Endothelial cell (in vitro differentiated cells): Measurements from ENCODE around the gene OPALIN. TPM values are rescaled to one million over a fixed set of nuclear protein-coding genes. Genes with fewer than 3 reads are reported as not detected.

Experiments
- DNase-seq: peaks from one replicate; pipeline ENCODE4 v3.0.0; 2021; ENCODE audit warnings: low spot score
- H3K27ac Mint-ChIP-seq: one replicate; pipeline ENCODE4 v1.8.0; 2021; ENCODE audit warnings: mixed read lengths, inconsistent platforms; ENCODE audit not compliant: unreplicated experiment
- H3K27me3 Mint-ChIP-seq: one replicate; pipeline ENCODE4 v1.8.0; 2021; ENCODE audit warnings: mild to moderate bottlenecking, moderate library complexity, mixed read lengths, inconsistent platforms; ENCODE audit not compliant: unreplicated experiment
- H3K36me3 Mint-ChIP-seq: one replicate; pipeline ENCODE4 v1.8.0; 2021; ENCODE audit warnings: mild to moderate bottlenecking, low read depth, mixed read lengths, inconsistent platforms; ENCODE audit not compliant: unreplicated experiment
- H3K4me1 Mint-ChIP-seq: one replicate; pipeline ENCODE4 v1.8.0; 2021; ENCODE audit warnings: mild to moderate bottlenecking, mixed read lengths, inconsistent platforms; ENCODE audit not compliant: unreplicated experiment
- H3K4me3 Mint-ChIP-seq: one replicate; pipeline ENCODE4 v1.8.0; 2021; ENCODE audit warnings: mild to moderate bottlenecking, mixed read lengths, inconsistent platforms; ENCODE audit not compliant: unreplicated experiment
- H3K9me3 Mint-ChIP-seq: one replicate; pipeline ENCODE4 v1.8.0; 2021; ENCODE audit warnings: mixed read lengths, inconsistent platforms; ENCODE audit not compliant: unreplicated experiment
- total RNA-seq: library from RNA; stranded (reverse); fragmentation: NEBNext Ultra II Directional; extraction: Animal tissue kit (Norgen Biotek cat#: 25700); gene quantifications from one replicate; pipeline ENCODE4 v1.2.1, GENCODE V29; 2021; ENCODE audit not compliant: unreplicated experiment
- TF ChIP-seq, protein P1 (sequence below): fragments of 200-600 bp; sonication (generic); IDR thresholded peaks from one replicate; pipeline ENCODE4 v1.5.0; 2021; ENCODE audit warnings: antibody characterized with exemption; ENCODE audit not compliant: unreplicated experiment

Gene OPALIN
- total RNA-seq, 1 donor from 2014 or later: not detected

DNA sequence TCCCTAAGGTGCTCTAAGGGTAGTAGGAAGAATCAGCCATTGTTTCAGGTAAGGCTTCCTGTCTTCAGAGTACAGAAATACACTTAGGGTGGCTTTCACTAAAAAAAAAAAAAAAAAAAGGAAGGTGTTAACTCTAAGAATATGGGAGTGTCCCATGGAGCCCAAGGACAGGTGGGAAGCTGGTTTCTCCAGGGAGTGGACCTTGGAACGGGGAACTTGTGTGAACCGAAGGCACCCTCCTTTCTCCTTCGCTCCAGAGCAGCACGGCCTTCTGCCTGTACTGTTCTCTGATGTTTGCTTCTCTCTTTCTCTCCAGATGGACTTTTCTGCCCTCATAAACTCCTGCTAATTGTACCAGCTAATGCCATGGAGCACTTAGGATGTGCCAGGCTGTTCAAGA, 6.2 kb downstream of the OPALIN start:
- peaks cover 4% of the 10 kb centered on the region for H3K27me3 Mint-ChIP-seq
- TF ChIP-seq, protein P1, sequence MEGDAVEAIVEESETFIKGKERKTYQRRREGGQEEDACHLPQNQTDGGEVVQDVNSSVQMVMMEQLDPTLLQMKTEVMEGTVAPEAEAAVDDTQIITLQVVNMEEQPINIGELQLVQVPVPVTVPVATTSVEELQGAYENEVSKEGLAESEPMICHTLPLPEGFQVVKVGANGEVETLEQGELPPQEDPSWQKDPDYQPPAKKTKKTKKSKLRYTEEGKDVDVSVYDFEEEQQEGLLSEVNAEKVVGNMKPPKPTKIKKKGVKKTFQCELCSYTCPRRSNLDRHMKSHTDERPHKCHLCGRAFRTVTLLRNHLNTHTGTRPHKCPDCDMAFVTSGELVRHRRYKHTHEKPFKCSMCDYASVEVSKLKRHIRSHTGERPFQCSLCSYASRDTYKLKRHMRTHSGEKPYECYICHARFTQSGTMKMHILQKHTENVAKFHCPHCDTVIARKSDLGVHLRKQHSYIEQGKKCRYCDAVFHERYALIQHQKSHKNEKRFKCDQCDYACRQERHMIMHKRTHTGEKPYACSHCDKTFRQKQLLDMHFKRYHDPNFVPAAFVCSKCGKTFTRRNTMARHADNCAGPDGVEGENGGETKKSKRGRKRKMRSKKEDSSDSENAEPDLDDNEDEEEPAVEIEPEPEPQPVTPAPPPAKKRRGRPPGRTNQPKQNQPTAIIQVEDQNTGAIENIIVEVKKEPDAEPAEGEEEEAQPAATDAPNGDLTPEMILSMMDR: no peak

DNA sequence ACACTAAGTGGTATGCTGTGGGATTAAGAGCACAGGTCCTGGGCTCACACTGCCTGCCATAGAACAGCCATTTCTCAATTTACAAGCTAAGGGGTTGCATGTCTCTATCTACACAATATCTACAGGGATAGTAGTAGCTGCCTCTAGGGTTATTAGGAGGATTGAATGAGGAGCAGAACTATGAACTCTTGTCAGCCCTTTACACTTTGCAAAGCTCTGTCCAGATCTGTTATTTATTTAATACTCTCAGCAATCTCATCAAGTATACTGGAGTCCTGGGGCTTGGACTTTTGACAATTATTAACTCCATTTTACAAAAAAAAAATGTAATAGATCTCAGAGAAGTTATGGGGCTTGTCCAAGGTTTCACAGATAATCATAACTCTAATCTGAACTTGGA, 6.8 kb downstream of the OPALIN start:
- Mint-ChIP-seq H3K36me3 (no peaks in the 10 kb centered on the region), H3K9me3 (no peaks in the 10 kb centered on the region), H3K27me3 (peaks cover 4% of the 10 kb centered on the region), H3K4me1 (peaks cover 6% of the 10 kb centered on the region), H3K4me3 (no peak overlapping the region), H3K27ac (no peak overlapping the region)
- DNase-seq: no peak
- TF ChIP-seq, protein P1: no peak

More for the DNA sequence above, 6.2 kb downstream of the OPALIN start:
- Mint-ChIP-seq H3K4me3 (no peak overlapping the region), H3K9me3 (no peaks in the 10 kb centered on the region), H3K4me1 (peaks cover 6% of the 10 kb centered on the region), H3K27ac (no peak overlapping the region), H3K36me3 (no peaks in the 10 kb centered on the region)
- DNase-seq: no peak

DNA sequence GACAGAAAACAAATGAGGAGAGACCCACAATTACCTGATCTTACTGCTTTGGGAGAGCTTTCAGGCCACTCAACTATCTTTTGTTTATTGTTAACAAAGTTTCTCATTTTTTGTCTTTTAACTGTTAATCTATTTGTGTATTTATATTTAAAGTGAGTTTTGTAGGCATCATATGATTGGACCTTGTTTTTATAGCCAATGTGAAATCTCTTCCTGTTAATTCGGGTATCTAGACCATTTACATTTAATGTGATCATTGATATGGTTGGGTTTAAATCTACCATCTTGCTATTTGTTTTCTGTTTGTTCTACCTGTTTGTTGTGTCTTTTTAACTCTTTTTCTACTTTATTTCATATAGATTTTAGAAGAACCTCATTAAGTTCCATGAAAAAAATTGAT, 12.5 kb downstream of the OPALIN start:
- Mint-ChIP-seq H3K36me3 (peaks cover 4% of the 10 kb centered on the region), H3K9me3 (peaks cover 5% of the 10 kb centered on the region), H3K4me1 (peaks cover 4% of the 10 kb centered on the region), H3K27me3 (no peaks in the 10 kb centered on the region), H3K4me3 (no peak overlapping the region), H3K27ac (no peak overlapping the region)
- TF ChIP-seq, protein P1: no peak
- no peak for DNase-seq

DNA sequence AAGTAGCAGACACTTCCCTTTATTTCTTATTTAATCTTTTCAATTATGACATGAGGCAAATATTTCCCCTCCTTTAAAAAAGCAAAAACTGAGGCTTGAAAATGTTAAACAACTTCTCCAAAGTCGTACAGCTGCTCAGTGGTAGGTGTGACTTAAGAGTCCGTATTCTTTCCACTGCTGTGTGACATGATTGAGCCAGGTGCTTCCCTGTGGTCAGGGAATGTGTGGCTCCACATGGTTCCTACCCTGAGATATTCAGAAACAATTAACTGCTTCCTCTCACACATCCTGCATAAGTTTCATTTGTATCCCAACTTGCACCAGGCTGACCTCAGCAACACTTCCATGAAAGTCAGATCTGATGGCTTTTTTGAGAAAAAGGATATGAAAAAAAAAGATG, 13.6 kb downstream of the OPALIN start:
- peaks cover 4% of the 10 kb centered on the region for H3K36me3 Mint-ChIP-seq
- H3K9me3 Mint-ChIP-seq: peaks cover 5% of the 10 kb centered on the region
- H3K27me3 Mint-ChIP-seq: no peaks in the 10 kb centered on the region
- no peak for DNase-seq
- no peak overlapping the region for H3K4me3 Mint-ChIP-seq
- peaks cover 4% of the 10 kb centered on the region for H3K4me1 Mint-ChIP-seq
- TF ChIP-seq, protein P1: no peak
- no peak overlapping the region for H3K27ac Mint-ChIP-seq

DNA sequence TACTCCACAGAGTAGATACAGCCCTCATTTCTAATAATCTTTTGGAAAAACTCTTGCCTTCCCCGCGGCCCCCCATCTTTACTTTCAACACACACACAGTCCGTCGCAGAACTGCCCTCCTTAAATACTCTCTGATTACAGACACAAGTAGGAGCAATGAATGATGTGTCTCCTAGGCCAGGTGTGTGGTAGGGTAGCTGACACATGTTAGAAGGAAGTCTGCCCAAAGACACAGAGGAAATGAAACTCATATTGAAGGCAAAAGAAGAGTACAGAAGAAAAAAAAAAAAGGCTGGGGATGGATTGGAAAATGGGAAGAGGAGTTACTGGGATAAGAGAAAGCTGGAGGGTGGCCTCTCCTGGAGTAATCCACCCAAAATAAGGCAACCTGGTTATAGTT, 14.6 kb downstream of the OPALIN start:
- H3K9me3 Mint-ChIP-seq: peaks cover 5% of the 10 kb centered on the region
- no peak overlapping the region for H3K4me3 Mint-ChIP-seq
- no peaks in the 10 kb centered on the region for H3K27me3 Mint-ChIP-seq
- DNase-seq: no peak
- TF ChIP-seq, protein P1: no peak
- H3K4me1 Mint-ChIP-seq: peaks cover 4% of the 10 kb centered on the region
- peaks cover 4% of the 10 kb centered on the region for H3K36me3 Mint-ChIP-seq
- no peak overlapping the region for H3K27ac Mint-ChIP-seq
